Measurements from ENCODE around the gene CAPN10. TPM values are rescaled to one million over a fixed set of nuclear protein-coding genes. Genes with fewer than 3 reads are reported as not detected.

Gene CAPN10
- total RNA-seq, 1 donor from 2014 or later: 27.8 TPM

DNA sequence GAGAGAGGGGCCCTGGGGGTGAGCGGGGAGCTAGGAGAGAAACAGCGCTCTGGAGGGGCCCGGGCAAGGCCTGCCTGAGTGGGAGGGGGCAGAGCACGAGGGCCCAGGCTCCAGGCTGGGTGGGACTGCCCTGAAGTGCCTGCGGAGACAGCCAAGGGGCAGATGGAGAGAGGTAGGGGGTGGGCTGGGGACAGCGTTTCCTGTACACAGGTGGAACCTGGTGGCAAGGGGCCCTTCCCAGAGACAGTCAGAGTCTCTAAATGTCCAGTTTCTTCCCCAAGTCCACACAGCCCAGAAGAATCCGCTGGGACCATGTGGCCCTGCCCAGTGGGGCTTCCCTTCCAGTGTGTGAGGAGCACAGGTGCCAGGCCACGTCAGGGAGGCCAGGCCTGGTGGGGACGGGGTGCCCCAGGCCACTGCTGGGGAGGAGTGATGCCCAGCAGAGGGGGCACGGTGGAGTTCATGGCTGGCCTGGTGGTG, 37.0 kb downstream of the CAPN10 start:
- Histone ChIP-seq H3K4me1 (no peaks in the 10 kb centered on the region), H3K9me3 (no peaks in the 10 kb centered on the region), H3K4me3 (no peak overlapping the region), H3K36me3 (no peaks in the 10 kb centered on the region), H3K27ac (no peak overlapping the region), H3K27me3 (no peaks in the 10 kb centered on the region)
- intact Hi-C loops (cut with DNase I): no loop called here
- DNase-seq (ENCODE audit: low spot score in 2 of 2): peak in 1 of 2 donors; percentile 60
- TF ChIP-seq, protein P1, sequence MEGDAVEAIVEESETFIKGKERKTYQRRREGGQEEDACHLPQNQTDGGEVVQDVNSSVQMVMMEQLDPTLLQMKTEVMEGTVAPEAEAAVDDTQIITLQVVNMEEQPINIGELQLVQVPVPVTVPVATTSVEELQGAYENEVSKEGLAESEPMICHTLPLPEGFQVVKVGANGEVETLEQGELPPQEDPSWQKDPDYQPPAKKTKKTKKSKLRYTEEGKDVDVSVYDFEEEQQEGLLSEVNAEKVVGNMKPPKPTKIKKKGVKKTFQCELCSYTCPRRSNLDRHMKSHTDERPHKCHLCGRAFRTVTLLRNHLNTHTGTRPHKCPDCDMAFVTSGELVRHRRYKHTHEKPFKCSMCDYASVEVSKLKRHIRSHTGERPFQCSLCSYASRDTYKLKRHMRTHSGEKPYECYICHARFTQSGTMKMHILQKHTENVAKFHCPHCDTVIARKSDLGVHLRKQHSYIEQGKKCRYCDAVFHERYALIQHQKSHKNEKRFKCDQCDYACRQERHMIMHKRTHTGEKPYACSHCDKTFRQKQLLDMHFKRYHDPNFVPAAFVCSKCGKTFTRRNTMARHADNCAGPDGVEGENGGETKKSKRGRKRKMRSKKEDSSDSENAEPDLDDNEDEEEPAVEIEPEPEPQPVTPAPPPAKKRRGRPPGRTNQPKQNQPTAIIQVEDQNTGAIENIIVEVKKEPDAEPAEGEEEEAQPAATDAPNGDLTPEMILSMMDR (IDR thresholded peaks at IDR 0.05): no peak

DNA sequence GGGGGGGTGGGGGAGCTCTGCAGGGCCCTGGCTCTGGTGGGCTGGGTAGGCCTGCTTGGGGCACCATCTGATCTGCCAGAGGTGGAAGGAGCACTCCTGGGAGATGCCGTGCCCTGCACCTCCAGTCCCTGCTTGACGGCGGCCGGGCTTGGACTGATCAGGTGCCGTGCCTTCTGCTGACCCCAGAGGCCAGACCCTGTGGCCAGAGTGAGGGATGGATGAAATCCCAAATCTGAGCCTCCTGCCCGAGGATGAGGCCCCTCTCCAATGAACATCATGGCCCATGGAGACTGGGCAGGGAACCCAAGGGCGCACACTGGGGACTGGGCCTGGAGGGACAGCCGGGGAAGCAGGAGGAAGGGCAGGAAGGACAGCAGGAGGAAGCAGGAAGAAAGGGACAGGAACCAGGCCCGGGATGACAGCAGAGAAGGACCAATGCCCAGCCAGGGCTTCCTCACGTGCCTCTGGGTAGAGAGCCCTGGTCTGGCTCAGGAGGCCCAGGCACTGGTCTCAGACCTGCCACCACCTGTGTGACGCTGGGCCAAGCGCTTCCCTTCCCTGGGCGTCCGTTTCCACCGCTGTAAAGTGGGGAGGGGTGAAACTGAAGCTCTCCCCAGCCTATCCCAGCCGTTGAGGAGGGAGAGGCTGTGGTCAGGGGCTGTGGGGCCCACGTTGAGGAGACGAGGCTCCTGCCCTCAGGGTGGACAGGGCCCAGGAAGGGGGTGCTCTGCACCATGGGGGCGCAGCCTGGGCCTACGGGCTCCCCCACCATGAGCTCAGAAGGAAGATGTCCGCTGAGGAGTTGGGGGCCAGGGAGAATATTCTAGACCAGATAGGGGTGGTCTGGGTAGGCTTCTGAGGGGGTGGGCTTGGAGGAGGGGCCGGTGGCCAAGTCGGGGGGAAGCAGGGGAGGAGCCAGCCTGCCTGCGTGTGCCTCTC, 37.7 kb downstream of the CAPN10 start:
- H3K27me3 ChIP-seq: no peaks in the 10 kb centered on the region
- no peaks in the 10 kb centered on the region for H3K36me3 ChIP-seq
- no peak overlapping the region for H3K4me3 ChIP-seq
- no peaks in the 10 kb centered on the region for H3K4me1 ChIP-seq
- no peaks in the 10 kb centered on the region for H3K9me3 ChIP-seq
- intact Hi-C loops (cut with DNase I): no loop called here
- DNase-seq (ENCODE audit: low spot score in 2 of 2): peak; percentile 4 to 58
- no peak overlapping the region for H3K27ac ChIP-seq
- TF ChIP-seq, protein P1 (IDR thresholded peaks at IDR 0.05): no peak

DNA sequence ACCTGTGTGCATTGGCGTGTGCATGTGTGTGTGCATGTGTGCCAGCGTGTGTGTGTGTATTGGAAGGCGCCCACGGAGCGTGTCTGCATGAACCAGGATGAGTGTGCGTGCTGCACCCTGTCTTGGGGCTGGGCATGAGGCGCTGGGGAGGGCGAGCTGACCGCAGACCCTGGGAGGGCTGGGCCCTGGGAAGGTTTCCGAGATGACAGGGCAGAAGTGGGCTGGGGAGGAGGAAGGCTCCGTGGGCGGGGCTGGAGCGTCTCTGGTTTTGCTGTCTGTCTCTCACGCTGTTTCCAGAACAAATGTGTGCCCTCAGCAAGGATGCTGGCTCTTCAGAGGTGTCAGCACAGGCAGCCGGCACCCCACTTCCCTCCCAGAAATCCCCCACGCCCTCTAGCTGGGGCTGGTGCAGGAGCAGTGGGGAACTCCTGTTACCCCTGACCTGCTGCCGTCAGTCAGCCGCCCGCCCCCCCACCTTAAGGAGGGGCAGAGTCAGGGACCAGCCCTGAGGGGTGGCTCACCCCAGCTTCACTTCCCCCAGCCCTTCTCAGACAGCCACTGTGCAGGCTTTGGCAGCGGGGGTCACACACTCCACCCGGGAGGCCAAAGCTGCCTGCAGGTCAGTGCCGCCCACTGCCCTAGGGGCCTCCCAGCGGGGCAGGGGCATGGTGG, 38.6 kb downstream of the CAPN10 start, which contains the start of gene GPR35:
GPR35 (plus strand) TSS at position 531 of the 672 bp plus-strand sequence. CDS start 4,473 bp downstream, outside the sequence.
- peak; percentile 25 to 67 for DNase-seq (ENCODE audit: low spot score in 2 of 2)
- H3K4me1 ChIP-seq: no peaks in the 10 kb centered on the region
- H3K27ac ChIP-seq: no peak within 1 kb of the TSS
- TF ChIP-seq, protein P1 (IDR thresholded peaks at IDR 0.05): no peak
- no peak within 1 kb of the TSS for H3K4me3 ChIP-seq
- intact Hi-C loops (cut with DNase I): no loop called here
- H3K27me3 ChIP-seq: no peaks in the 10 kb centered on the region
- H3K36me3 ChIP-seq: no peaks in the 10 kb centered on the region
- H3K9me3 ChIP-seq: no peaks in the 10 kb centered on the region

DNA sequence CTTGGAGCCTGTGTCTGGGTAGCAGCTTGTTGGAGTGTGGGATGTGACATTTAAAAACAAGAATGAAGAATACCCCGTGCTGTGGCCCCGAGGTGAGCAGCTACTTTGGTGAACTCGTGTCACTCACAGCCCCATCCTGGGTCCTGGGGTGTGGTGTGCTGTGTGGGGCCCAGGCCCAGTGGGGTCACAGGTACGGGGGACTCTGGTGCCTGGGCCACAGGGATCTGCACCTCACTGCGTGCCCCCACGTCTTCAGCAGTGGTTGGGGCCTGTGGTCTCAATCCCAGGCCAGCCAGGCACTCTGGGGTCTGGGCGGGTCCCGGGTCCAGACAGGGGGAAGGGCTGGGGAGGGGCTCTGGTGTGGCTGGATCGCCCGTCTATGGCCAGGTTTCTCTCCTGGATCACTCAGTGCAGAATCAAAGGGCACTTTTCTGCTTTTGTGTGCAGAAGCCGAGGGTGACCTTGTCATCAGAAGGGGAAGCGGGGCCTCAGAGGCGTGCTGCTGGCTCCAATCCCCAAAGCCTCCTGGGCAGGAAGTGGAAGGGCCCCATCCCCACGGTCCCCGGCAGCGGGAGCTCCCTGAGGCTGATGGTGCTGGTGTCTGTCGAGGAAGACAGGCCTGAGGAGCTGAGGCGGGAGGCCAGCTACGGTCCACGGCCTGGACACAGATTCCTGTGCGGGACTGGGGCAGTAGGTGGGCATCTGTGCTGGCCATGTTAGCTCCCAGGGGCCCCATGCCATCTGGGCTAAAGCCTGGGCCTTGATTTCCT, 40.2 kb downstream of the CAPN10 start:
- H3K4me1 ChIP-seq: no peaks in the 10 kb centered on the region
- H3K27me3 ChIP-seq: no peaks in the 10 kb centered on the region
- H3K36me3 ChIP-seq: no peaks in the 10 kb centered on the region
- peak; percentile 2 to 67 for DNase-seq (ENCODE audit: low spot score in 2 of 2)
- no peak overlapping the region for H3K27ac ChIP-seq
- intact Hi-C loops (cut with DNase I): no loop called here
- H3K9me3 ChIP-seq: no peaks in the 10 kb centered on the region
- TF ChIP-seq, protein P1 (IDR thresholded peaks at IDR 0.05): no peak
- no peak overlapping the region for H3K4me3 ChIP-seq
